ENCODE results near the gene EDAR.

Gene EDAR

DNA sequence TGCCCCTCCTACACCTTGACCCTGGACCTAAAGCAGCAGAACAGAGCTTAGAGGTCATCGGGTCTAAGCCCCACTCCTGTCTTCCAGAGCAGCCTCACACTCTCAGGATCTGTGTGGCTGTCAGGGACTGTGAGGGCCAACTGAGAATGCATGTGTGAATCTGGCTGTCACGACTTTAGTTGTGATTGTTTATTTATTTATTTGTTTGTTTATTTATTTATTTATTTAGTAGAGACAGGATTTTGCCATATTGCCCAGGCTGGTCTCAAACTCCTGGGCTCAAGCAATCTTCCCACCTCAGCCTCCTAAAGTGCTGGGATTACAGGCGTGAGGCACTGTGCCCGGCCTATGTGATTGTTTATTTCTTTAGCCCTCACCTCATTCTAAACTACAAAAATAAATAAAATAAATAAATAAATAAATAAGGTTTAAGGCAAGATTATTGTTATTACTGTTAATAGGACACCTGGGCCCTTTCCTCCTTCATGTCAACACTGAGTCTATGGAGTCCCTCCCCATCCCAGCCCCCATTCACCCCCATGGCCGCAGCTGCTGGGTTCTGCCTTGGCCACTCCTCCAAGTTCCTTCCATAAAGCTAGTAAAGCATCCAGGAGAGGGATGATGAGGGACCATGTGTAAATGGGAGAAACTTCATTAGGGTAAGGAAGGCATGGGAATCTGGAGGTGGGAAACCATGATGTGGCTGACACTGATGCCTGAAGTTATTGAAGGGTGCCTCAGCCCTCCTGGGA lies 39.9 kb upstream of the EDAR start:
- no peak overlapping the region for H3K27ac ChIP-seq
- TF ChIP-seq, protein P1, sequence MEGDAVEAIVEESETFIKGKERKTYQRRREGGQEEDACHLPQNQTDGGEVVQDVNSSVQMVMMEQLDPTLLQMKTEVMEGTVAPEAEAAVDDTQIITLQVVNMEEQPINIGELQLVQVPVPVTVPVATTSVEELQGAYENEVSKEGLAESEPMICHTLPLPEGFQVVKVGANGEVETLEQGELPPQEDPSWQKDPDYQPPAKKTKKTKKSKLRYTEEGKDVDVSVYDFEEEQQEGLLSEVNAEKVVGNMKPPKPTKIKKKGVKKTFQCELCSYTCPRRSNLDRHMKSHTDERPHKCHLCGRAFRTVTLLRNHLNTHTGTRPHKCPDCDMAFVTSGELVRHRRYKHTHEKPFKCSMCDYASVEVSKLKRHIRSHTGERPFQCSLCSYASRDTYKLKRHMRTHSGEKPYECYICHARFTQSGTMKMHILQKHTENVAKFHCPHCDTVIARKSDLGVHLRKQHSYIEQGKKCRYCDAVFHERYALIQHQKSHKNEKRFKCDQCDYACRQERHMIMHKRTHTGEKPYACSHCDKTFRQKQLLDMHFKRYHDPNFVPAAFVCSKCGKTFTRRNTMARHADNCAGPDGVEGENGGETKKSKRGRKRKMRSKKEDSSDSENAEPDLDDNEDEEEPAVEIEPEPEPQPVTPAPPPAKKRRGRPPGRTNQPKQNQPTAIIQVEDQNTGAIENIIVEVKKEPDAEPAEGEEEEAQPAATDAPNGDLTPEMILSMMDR (conservative IDR thresholded peaks at IDR 0.05) = no peak

- no peak overlapping the region for H3K27ac ChIP-seq
- TF ChIP-seq, protein P1 (conservative IDR thresholded peaks at IDR 0.05) = no peak
These were observed 39.3 kb upstream of the EDAR start for GRCh38 chr2:109028277-109028676.

DNA sequence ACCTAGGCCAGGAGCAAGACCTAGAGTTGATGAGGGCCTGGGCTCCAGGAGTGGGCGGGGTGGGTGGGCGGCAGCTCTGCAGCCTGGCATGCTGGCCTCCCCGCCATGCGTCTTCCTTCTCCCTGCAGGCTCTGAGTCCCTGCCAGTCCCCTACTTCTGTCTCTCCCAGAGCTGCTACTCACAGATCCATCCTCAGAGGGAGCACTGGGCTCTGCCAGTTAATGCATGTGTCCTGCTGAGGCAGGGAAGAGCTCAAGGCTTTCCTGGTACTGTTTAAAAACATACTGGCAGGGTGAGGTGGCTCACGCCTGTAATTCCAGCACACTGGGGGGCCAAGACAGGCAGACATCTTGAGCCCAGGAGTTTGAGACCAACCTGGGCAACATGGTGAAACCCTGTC lies 38.7 kb upstream of the EDAR start:
- TF ChIP-seq, protein P1 (conservative IDR thresholded peaks at IDR 0.05) = no peak
- no peak overlapping the region for H3K27ac ChIP-seq

- TF ChIP-seq, protein P1 (conservative IDR thresholded peaks at IDR 0.05) = no peak
- no peak overlapping the region for H3K27ac ChIP-seq
These were observed 35.5 kb upstream of the EDAR start for GRCh38 chr2:109024477-109024876.

DNA sequence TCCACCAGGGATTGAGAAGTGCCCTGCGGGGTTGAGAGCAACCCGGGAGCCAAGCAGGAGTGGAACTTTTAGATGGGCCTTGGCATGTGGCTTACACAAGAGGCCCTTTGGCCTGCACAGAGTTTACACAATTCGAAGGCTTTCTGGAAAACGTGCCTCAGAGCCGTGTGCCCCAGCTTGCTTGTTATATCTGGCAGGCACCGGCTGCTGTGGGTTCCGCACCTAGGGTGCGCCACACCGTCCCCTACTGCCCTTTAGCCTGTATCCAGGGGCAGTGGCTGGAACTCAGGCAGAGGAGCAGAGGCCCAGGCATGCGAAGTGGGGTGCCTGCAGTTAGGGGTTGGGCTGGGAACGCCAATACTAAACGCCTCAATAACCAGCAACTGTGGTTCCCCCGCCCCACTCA lies 32.9 kb upstream of the EDAR start:
- TF ChIP-seq, protein P1 (conservative IDR thresholded peaks at IDR 0.05) = no peak
- H3K27ac ChIP-seq = no peak overlapping the region

- no peak overlapping the region for H3K27ac ChIP-seq
- TF ChIP-seq, protein P1 (conservative IDR thresholded peaks at IDR 0.05) = no peak
These were observed 31.2 kb upstream of the EDAR start for GRCh38 chr2:109020217-109020637.

GRCh38 chr2:109018452-109018851 lies 29.4 kb upstream of the EDAR start:
- TF ChIP-seq, protein P1 (conservative IDR thresholded peaks at IDR 0.05) = no peak
- H3K27ac ChIP-seq = no peak overlapping the region

Measured in VCaP (cell line).